Skeletal muscle satellite cell (primary cell): ENCODE measurements around the gene EML2.

ENCODE experiments used
- H3K27me3 ChIP-seq: 2 replicates; pipeline ENCODE4 v1.7.0; 2013; ENCODE audit warnings: low read length; ENCODE audit not compliant: control insufficient read depth, insufficient read depth
- H3K36me3 ChIP-seq: 2 replicates; pipeline ENCODE4 v1.7.0; 2013; ENCODE audit warnings: mild to moderate bottlenecking, control low read depth, low read length; ENCODE audit not compliant: insufficient read depth
- H3K4me1 ChIP-seq: 2 replicates; pipeline ENCODE4 v1.7.0; 2013; ENCODE audit warnings: low read length; ENCODE audit not compliant: control insufficient read depth, insufficient read depth
- H3K4me2 ChIP-seq: 2 replicates; pipeline ENCODE4 v1.7.0; 2013; ENCODE audit warnings: mild to moderate bottlenecking, low read length
- H3K4me3 ChIP-seq: 2 replicates; pipeline ENCODE4 v1.7.0; 2013; ENCODE audit warnings: low read length
- H3K9ac ChIP-seq: 2 replicates; pipeline ENCODE4 v1.7.0; 2013; ENCODE audit warnings: mild to moderate bottlenecking, low read depth, low read length, moderate library complexity
- H3K9me3 ChIP-seq: replicated peaks from 2 replicates; pipeline ENCODE4 v1.7.0; 2013; ENCODE audit warnings: mild to moderate bottlenecking, control low read depth, low read length

Gene EML2

DNA sequence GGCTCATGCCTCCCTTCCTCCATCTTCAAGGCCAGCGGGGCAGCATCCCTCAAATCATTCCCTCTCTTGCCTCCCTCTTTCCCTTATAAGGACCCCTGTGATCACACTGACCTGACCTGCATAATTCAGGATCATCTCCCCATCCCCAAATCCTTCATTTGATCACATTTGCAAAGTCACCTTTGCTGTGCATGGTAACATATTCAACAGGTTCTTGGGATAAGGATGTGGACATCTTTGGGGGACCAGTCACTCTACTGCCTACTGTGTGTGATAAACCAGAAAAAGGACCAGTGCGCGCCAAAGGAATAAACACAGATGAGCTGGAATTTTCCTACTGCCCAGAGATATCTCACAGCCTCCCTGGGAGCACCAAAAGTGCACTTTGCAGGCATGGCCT is 62.5 kb downstream of the EML2 start:
- peak overlapping the region; percentile 55 for H3K9ac ChIP-seq
- H3K9me3 ChIP-seq: no peaks in the 10 kb centered on the region
- peak overlapping the region; percentile 73 for H3K4me2 ChIP-seq
- H3K4me3 ChIP-seq: peak overlapping the region; percentile 26
- peaks cover 4% of the 10 kb centered on the region for H3K36me3 ChIP-seq
- peaks cover 34% of the 10 kb centered on the region for H3K4me1 ChIP-seq
- no peaks in the 10 kb centered on the region for H3K27me3 ChIP-seq

DNA sequence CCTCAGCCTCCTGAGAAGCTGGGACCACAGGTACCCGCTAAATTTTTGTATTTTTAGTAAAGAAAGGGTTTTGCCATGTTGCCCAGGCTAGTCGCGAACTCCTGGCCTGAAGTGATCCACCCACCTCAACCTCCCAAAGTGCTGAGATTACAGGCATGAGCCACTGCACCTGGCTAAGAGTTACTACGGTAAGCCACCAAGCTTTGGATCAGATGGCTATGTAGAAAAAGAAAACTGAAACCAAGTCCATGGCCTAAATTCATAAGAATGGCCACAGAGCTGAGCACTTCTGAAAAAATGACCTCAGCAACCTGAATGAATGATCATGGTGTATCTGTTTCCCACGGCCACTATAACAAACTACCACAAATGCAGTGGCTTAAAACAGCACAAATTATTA is 64.0 kb downstream of the EML2 start:
- H3K9ac ChIP-seq: no peak overlapping the region

DNA sequence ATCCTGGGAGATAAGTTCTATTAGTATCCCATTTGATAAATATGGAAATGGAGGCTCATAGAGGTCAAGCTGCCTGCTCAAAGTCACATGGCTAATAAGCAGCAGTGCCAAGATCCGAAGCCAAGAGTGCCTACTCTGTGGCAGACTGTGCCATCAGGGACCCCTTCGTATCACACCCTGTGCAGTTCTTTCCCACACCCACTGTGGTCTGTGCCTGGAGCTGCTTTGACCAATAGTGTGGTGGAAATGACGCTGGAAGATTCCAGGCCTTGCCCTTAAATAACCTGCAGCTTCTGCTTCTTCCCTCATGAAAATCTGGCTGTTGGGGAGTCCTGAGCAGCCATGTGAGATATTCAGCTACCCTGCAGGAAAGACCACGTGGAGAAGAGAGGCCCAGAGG is 64.7 kb downstream of the EML2 start:
- Histone ChIP-seq H3K4me1 (peaks cover 42% of the 10 kb centered on the region), H3K9ac (no peak overlapping the region), H3K9me3 (no peaks in the 10 kb centered on the region), H3K27me3 (no peaks in the 10 kb centered on the region), H3K4me2 (no peak overlapping the region), H3K36me3 (peaks cover 3% of the 10 kb centered on the region), H3K4me3 (no peak overlapping the region)

More for the DNA sequence above, 64.0 kb downstream of the EML2 start:
- no peak overlapping the region for H3K4me2 ChIP-seq
- H3K36me3 ChIP-seq: no peaks in the 10 kb centered on the region
- H3K9me3 ChIP-seq: no peaks in the 10 kb centered on the region
- H3K4me3 ChIP-seq: no peak overlapping the region
- H3K27me3 ChIP-seq: no peaks in the 10 kb centered on the region
- H3K4me1 ChIP-seq: peaks cover 35% of the 10 kb centered on the region

DNA sequence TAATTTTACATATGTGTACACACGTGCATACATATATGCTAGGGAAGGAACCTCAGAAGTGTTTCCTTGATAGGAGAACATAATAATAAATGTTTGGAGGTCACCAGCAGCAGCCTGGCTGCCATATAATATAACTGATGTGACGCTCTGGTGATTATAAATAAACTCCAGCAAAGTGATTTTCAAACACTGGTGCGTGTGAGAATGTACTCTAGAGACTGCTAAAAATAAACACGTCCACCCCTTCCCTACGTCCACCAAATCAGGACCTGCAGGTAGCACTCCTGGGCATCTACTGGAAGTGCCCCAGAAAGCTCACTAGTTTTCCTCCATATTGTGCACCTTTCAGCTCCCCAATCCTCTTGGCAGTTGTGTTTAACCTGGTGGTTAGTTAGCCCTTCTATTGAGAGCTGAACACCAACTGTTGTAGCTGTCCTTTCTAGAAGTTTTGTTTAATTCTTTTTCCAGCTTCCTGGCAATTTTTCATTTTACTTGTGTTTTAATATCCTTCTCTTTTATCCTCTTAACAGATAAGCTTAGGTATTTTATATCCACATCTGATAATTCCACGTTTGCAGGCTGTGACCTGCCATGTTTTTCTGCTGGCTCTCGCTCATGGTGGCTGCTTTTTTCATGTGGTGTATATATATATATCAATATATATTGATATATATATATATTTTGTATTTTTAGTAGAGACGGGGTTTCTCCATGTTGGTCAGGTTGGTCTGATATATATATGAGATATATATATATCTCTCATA is 67.6 kb downstream of the EML2 start:
- H3K9ac ChIP-seq: no peak overlapping the region
- no peak overlapping the region for H3K4me2 ChIP-seq
- peaks cover 3% of the 10 kb centered on the region for H3K36me3 ChIP-seq
- no peak overlapping the region for H3K4me3 ChIP-seq
- no peaks in the 10 kb centered on the region for H3K9me3 ChIP-seq
- peaks cover 36% of the 10 kb centered on the region for H3K4me1 ChIP-seq
- no peaks in the 10 kb centered on the region for H3K27me3 ChIP-seq

DNA sequence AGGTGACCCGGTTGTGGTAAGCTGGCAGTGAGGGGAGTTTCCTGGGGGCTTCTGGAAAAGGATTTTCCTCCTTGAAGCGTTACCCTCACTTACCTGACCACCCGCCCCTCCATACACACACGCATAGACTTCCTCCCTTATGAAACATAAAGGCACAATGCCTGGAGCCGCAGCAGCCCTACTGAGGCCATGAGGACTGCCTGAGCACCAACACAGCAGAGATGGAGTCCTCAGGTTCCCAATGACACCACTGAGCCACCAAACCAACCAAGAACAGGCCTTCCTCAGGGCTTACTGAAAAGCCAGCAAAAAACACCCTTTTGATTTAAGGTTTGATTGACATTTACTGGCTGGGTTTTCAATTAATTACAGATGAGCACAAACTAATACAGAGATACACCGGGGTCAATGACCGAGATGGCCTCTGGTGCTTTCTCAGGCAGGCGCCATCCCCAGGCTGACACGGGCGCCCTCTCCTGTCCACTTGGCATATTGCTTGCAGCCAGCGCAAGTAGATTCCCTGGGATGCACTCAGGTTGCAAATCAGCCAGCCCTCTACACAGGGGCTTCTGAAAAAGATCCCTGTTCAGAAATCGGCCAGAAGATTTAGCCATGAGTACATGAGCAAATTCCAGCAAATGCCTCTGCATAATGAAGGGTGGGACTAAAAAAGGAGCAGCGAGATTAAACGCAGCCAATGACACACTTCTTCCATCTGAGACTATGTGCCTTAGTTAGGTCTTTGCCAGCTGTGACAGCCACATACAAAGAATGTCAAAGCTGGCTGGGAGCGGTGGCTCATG is 69.4 kb downstream of the EML2 start:
- Histone ChIP-seq H3K4me1 (peaks cover 24% of the 10 kb centered on the region), H3K36me3 (peaks cover 3% of the 10 kb centered on the region), H3K27me3 (no peaks in the 10 kb centered on the region), H3K9ac (peak overlapping the region; percentile 7), H3K4me3 (no peak overlapping the region), H3K4me2 (no peak overlapping the region), H3K9me3 (no peaks in the 10 kb centered on the region)

DNA sequence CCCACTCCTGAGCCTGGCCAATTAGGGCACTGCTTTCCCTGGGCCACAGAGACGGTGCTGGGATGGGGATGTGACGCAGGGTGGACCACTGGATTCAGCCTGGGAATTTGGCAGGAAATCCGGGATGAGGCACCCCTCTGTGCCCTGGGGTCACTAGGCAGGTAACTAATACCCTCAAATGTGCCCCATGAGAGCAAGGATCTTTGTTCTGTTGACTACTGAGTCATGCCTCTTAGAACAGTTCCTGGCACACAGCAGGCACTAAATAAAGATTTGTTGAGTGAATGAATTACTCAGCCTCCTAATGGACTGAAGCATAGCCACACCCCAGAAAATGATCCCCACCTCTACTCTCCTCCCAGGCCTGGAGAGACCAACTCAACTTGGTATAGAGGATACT is 70.5 kb downstream of the EML2 start:
- Histone ChIP-seq H3K9me3 (no peaks in the 10 kb centered on the region), H3K9ac (peak overlapping the region; percentile 18), H3K4me2 (peak overlapping the region; percentile 46), H3K4me3 (peak overlapping the region; percentile 11), H3K36me3 (peaks cover 3% of the 10 kb centered on the region), H3K4me1 (peaks cover 20% of the 10 kb centered on the region), H3K27me3 (no peaks in the 10 kb centered on the region)

DNA sequence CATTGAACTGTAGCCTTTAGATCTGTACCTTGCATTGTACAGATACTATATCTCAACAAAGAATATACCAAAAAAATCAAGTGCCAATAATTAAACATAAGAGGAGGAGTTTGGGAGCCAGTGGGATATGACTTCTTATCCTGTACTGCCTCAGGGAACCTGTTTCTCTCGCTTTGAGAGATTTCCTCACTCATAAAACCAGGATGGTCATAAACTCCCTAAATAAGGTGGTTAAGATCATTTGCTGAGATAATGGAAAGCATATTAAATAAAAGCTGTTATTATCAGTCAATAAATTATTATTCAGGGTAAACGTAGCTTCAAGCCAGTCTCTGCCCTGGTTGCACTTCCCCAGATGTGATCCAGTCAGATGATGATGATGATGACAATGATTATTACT is 71.6 kb downstream of the EML2 start:
- H3K9ac ChIP-seq: no peak overlapping the region
- H3K4me1 ChIP-seq: peaks cover 23% of the 10 kb centered on the region
- no peak overlapping the region for H3K4me2 ChIP-seq
- no peak overlapping the region for H3K4me3 ChIP-seq
- no peaks in the 10 kb centered on the region for H3K9me3 ChIP-seq
- H3K36me3 ChIP-seq: peaks cover 3% of the 10 kb centered on the region
- H3K27me3 ChIP-seq: no peaks in the 10 kb centered on the region

DNA sequence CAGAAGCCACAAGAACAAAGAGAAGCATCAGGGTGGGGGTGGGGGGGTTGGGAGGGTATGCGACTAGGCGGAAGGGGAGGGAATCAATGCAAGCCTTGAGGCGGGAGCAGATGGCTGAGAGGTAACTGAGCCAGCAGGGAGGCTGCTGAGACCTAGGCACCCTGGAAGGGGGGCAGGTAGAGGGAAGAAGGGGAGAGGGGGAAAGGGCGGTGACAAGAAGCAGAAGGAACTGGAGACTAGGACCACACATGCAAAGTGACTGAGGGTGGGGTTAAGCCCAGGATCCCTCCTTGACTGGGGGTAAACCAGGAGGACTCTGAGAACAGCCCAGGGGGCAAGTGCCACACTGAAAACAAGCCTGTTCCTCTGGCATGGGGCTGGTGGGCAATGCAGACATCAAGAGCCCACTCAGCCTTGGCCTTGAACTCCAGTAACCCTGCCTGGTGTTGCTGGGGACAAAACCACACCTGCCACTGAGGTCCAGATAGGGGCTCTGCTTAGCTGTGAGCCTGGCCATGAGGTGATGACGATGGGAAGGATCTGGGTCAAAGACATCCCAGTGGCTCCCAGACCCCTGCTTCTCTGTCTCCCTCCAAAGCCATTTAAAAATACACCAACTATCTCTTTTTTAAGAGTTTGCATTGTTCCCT is 74.9 kb downstream of the EML2 start:
- H3K9me3 ChIP-seq: no peaks in the 10 kb centered on the region
- H3K36me3 ChIP-seq: no peaks in the 10 kb centered on the region
- H3K4me1 ChIP-seq: peaks cover 15% of the 10 kb centered on the region
- no peak overlapping the region for H3K4me2 ChIP-seq
- H3K27me3 ChIP-seq: no peaks in the 10 kb centered on the region
- H3K9ac ChIP-seq: no peak overlapping the region
- no peak overlapping the region for H3K4me3 ChIP-seq

DNA sequence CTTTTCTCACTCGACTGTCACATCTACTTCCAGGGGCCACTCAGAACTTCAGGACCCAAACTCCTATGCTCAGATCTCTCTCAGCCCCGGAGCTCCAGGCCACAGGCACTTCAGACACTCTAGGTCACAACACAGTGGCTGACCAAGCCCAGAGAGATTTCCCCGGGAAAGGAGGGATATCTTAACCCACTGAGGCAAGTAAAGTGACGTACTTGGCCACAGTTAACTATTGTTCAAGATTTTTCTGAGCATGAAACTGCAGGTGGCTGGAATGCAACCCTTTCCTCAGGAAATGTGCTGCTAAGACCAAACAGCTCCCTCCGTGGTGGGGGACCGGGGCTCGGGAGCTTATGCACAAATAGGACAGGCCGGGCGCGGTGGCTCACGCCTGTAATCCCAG is 78.5 kb downstream of the EML2 start:
- no peak overlapping the region for H3K4me2 ChIP-seq
- H3K9ac ChIP-seq: no peak overlapping the region
- H3K4me1 ChIP-seq: peaks cover 5% of the 10 kb centered on the region
- H3K4me3 ChIP-seq: no peak overlapping the region
- no peaks in the 10 kb centered on the region for H3K27me3 ChIP-seq
- H3K36me3 ChIP-seq: no peaks in the 10 kb centered on the region
- no peaks in the 10 kb centered on the region for H3K9me3 ChIP-seq

DNA sequence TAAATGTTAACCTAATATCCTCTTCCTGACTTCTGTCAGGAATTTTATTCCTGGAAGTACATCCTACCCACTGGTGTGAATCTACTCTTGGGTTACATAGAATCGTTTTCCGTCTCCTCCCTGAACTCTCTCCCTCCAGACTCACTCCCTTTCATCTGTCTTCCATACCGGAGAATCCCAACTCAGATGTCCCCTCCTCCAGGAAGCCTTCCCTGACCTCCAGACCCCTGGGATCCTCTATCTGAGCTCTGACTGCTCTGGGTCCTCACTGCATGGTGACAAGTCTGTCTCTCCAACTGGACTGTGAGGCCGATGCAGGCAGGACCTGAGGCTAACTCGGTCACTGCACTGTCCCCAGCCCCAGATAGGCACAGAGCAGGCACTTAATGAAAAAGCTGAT is 79.2 kb downstream of the EML2 start:
- Histone ChIP-seq H3K4me2 (no peak overlapping the region), H3K36me3 (no peaks in the 10 kb centered on the region), H3K9ac (no peak overlapping the region), H3K9me3 (no peaks in the 10 kb centered on the region), H3K4me3 (no peak overlapping the region), H3K27me3 (no peaks in the 10 kb centered on the region), H3K4me1 (peaks cover 5% of the 10 kb centered on the region)
